ENCODE results near the gene TRMT112. TPM values are rescaled to one million over a fixed set of nuclear protein-coding genes. Genes with fewer than 3 reads are reported as not detected.
A peak's percentile ranks its signal among the peaks of the same experiment; 100 is the strongest.
"Not testable (repeated sequence)": the region's sequence is repeated elsewhere in the genome, so short reads cannot be mapped to it uniquely, and the experiment has no call there.

Gene TRMT112
- total RNA-seq, 1 experiment from 2014 or later, result 328 TPM

- Histone ChIP-seq H3K27ac (ENCODE audit: low read depth, low read length) (no peak overlapping the region; the same call in 1 of the 2 replicates), H3K79me2 (ENCODE audit: insufficient read depth, low read length) (peaks cover 35% of the 10 kb centered on the region), H3K4me2 (ENCODE audit: low read length) (no peak overlapping the region), H3K4me3 (replicated peaks in 1 of 2; ENCODE audit: low read depth in 1 of 2, low read length in 2 of 2) (no peak overlapping the region), H3K9me3 (ENCODE audit: control insufficient read depth in 1 of 2, insufficient read depth in 1 of 2, low read depth in 1 of 2, low read length in 2 of 2) (no peaks in the 10 kb centered on the region), H3K9ac (ENCODE audit: low read length) (no peak overlapping the region), H3K4me1 (ENCODE audit: control insufficient read depth in 1 of 2, insufficient read depth in 2 of 2, low read length in 2 of 2) (peaks cover 5 to 26% of the 10 kb centered on the region in 2 experiments; a peak in 2 of 4 replicates), H4K20me1 (ENCODE audit: insufficient read depth) (no peaks in the 10 kb centered on the region), H3K27me3 (ENCODE audit: insufficient read depth, low read length) (no peaks in the 10 kb centered on the region), H3K9me2 (ENCODE audit: insufficient read depth) (no peaks in the 10 kb centered on the region), H2AFZ (ENCODE audit: low read depth, low read length, poor library complexity, severe bottlenecking) (no peak overlapping the region), H3K36me3 (ENCODE audit: control insufficient read depth in 1 of 2, insufficient read depth in 2 of 2, low read length in 2 of 2) (peaks cover 0 to 25% of the 10 kb centered on the region in 2 experiments; a peak in 2 of 4 replicates)
- intact Hi-C loops (cut with micrococcal nuclease), result no loop called here
- ChIA-PET CTCF (interaction anchor here (2.4 kb wide), 1 partner anchor 19 kb away, joined by 8 read pairs; no protein-coding TSS in a partner anchor), RAD21 (ENCODE audit: low non-redundant PET in 1 of 2, low total read pairs in 2 of 2, uncharacterized antibody in 2 of 2, unreplicated experiment in 2 of 2) (no interaction called here), POLR2A (interaction anchor here (0.9 to 2.0 kb wide), 3 partner anchors 12 to 43 kb away, joined by 3 to 6 read pairs (median 3); no protein-coding TSS in a partner anchor)
- DNase-seq (ENCODE audit: low read depth, low spot score) (no peak), ATAC-seq (no peak)
- TF ChIP-seq FOSL1 (IDR thresholded peaks at IDR 0.05; ENCODE audit: low read depth) (no peak), RAD21 (IDR thresholded peaks at IDR 0.05; ENCODE audit: low read depth) (no peak), CEBPB (IDR thresholded peaks at IDR 0.05; ENCODE audit: low read depth) (no peak), EZH2phosphoT487 (IDR thresholded peaks at IDR 0.05; ENCODE audit: borderline replicate concordance) (no peak), SRF (IDR thresholded peaks at IDR 0.05; ENCODE audit: low read depth) (no peak), ELF1 (IDR thresholded peaks at IDR 0.05; ENCODE audit: borderline replicate concordance, low read depth) (no peak), ZFX (IDR thresholded peaks at IDR 0.05) (no peak), YY1 (IDR thresholded peaks at IDR 0.05; ENCODE audit: extremely low read depth, insufficient replicate concordance, low read depth, low read length) (no peak), REST (IDR thresholded peaks at IDR 0.05; ENCODE audit: low read depth) (no peak)
- no TSS peak for BruUV-seq (replicated peaks)
These were observed 4.4 kb downstream of the TRMT112 start for GRCh38 chr11:64312947-64313346.

- not testable (repeated sequence) for H4K20me1 ChIP-seq (ENCODE audit: insufficient read depth); H3K27me3 ChIP-seq (ENCODE audit: insufficient read depth, low read length); H3K4me3 ChIP-seq (replicated peaks in 1 of 2; ENCODE audit: low read depth in 1 of 2, low read length in 2 of 2); H3K9me2 ChIP-seq (ENCODE audit: insufficient read depth); H3K9me3 ChIP-seq (ENCODE audit: control insufficient read depth in 1 of 2, insufficient read depth in 1 of 2, low read depth in 1 of 2, low read length in 2 of 2); H3K9ac ChIP-seq (ENCODE audit: low read length); ATAC-seq; DNase-seq (ENCODE audit: low read depth, low spot score); H2AFZ ChIP-seq (ENCODE audit: low read depth, low read length, poor library complexity, severe bottlenecking); H3K36me3 ChIP-seq (ENCODE audit: control insufficient read depth in 1 of 2, insufficient read depth in 2 of 2, low read length in 2 of 2); BruUV-seq (replicated peaks)
- Histone ChIP-seq H3K79me2 (ENCODE audit: insufficient read depth, low read length) (peaks cover 40% of the 10 kb centered on the region), H3K4me1 (ENCODE audit: control insufficient read depth in 1 of 2, insufficient read depth in 2 of 2, low read length in 2 of 2) (peaks cover 12 to 37% of the 10 kb centered on the region in 2 experiments; a peak in 3 of 4 replicates), H3K27ac (ENCODE audit: low read depth, low read length) (peak overlapping the region; percentile 96; the same call in 1 of the 2 replicates), H3K4me2 (ENCODE audit: low read length) (0 out of 2 replicates have a peak overlapping the region, but pooled peaks have one; percentile 98)
- ChIA-PET RAD21 (ENCODE audit: low non-redundant PET in 1 of 2, low total read pairs in 2 of 2, uncharacterized antibody in 2 of 2, unreplicated experiment in 2 of 2) (interaction anchor here in 1 of 2 experiments (0.9 kb wide), 1 partner anchor 47 kb away, joined by 4 read pairs; no protein-coding TSS in a partner anchor), CTCF (interaction anchor here (1.6 kb wide), 1 partner anchor 10 kb away, joined by 5 read pairs; the partner anchor contains the start of genes PRDX5 and TRMT112), POLR2A (interaction anchor here (0.7 to 5.5 kb wide), 4 partner anchors 10 to 65 kb away, joined by 3 to 30 read pairs (median 4); partner anchors contain the start of genes PRDX5 and TRMT112)
- intact Hi-C loops (cut with micrococcal nuclease), result loop anchor here (5.0 kb wide), 1 partner anchor 35 kb away; the partner anchor contains the start of gene CCDC88B
These were observed 9.6 kb downstream of the TRMT112 start for GRCh38 chr11:64307795-64308194.

Measured in HCT116 (cell line).